Measurements from ENCODE around the gene CCDC180.

GRCh38 chr9:97310023-97310422, 2.6 kb downstream of the CCDC180 start:
- TF ChIP-seq CTCF (IDR thresholded peaks at IDR 0.05; ENCODE audit: low read length) (no peak), EZH2 (IDR thresholded peaks at IDR 0.05; ENCODE audit: borderline replicate concordance, low read length) (no peak)

All from OCI-LY1 (cell line).